HEK293 (cell line): ENCODE data around the gene TEX38.

Source experiments
- ZNF2 ChIP-seq: fragments of 450-650 bp; formaldehyde crosslinking; IDR thresholded peaks from 2 replicates; pipeline ENCODE4 v1.5.1; 2016; ENCODE audit warnings: missing biosample characterization, missing genetic modification characterization
- ZNF473 ChIP-seq: fragments of 450-650 bp; formaldehyde crosslinking; IDR thresholded peaks from 2 replicates; pipeline ENCODE4 v1.5.1; 2017; ENCODE audit warnings: missing biosample characterization, missing genetic modification characterization
- TF ChIP-seq, protein P1 (sequence below): fragments of 450-650 bp; formaldehyde crosslinking; IDR thresholded peaks from 2 replicates; pipeline ENCODE4 v1.5.1; 2016; ENCODE audit warnings: missing biosample characterization, missing genetic modification characterization

DNA sequence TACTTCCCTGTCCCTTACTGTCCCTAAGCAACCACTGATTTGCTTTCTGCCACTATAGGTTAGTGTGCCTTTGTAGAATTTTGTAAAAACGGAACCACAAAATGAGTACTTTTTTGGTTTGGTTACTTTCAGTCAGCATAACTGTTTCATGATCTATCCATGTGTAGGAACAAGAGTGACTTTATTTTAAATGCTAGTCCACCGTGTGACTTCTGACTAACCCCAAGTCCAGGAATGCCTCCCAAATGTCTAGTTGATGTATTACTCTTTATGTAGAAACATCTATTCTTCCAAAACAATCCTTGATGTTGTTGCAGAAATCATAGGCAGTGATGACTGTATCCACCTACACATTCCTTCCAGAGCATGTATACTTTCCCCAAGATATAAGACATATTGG is 24.8 kb upstream of the TEX38 start:
- TF ChIP-seq, protein P1, sequence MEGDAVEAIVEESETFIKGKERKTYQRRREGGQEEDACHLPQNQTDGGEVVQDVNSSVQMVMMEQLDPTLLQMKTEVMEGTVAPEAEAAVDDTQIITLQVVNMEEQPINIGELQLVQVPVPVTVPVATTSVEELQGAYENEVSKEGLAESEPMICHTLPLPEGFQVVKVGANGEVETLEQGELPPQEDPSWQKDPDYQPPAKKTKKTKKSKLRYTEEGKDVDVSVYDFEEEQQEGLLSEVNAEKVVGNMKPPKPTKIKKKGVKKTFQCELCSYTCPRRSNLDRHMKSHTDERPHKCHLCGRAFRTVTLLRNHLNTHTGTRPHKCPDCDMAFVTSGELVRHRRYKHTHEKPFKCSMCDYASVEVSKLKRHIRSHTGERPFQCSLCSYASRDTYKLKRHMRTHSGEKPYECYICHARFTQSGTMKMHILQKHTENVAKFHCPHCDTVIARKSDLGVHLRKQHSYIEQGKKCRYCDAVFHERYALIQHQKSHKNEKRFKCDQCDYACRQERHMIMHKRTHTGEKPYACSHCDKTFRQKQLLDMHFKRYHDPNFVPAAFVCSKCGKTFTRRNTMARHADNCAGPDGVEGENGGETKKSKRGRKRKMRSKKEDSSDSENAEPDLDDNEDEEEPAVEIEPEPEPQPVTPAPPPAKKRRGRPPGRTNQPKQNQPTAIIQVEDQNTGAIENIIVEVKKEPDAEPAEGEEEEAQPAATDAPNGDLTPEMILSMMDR (tag by site-specific recombination) = no peak
- TF ChIP-seq ZNF2 (tag by site-specific recombination) (no peak), ZNF473 (tag by site-specific recombination) (no peak)
